Cortex of kidney (tissue), 1 donor: Measurements from ENCODE around the gene ADARB2.
"Not testable (repeated sequence)": the region's sequence is repeated elsewhere in the genome, so short reads cannot be mapped to it uniquely, and the experiment has no call there.

ENCODE experiments used
- DNase-seq: peaks from one replicate; lab custom pipeline; 2025; lab: John Stamatoyannopoulos, UW

ADARB2 gene

DNA sequence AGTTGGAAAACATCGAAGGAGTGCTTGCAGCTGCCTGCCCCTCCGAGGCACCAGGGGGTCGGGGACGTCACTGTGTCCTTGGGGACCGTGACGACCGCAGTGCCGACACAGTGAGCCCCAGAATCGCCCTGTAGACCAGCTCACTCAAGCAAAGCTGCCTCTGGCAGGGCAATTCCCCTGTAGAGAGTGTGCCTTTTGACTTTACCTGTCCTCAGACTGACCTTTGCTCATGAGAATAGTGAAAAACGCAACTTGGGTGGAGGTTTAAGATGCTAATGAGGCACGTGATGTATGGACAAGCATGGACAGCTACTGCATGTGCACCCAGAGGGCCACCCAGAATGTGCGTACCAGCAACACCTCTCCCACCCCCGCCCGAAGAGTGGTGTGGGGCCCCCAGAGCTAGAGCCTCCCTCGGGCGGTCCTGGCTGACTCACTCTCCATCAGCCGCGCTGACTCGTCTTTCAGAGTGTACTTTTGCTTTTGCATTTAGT is 271.9 kb downstream of the ADARB2 start:
- no peak for DNase-seq

DNA sequence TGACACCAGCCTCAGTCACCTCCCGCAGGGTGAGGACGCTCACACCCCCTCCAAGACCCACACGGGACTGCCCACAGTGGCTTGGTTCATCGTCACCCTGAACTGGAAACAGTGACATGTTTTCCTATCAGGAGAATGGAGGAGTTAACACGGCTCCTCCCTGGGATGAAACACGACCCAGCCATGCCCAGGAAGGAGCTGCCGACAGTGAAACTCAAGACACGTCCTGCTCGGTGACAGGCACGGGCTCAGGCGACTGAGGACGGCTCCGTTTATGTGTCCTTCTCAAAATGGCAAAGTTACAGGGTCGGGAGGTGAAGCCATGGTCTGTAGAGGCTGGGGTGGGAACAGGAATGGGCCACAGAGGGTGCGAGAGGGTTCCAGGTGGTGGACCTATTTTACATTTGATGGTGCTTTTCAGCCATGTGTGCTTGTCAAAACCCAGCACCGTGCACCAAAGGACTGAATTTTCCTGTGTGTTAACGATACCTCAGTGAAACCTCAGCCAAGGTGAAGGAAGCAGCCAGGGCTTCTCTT is 272.4 kb downstream of the ADARB2 start:
- DNase-seq: no peak

DNA sequence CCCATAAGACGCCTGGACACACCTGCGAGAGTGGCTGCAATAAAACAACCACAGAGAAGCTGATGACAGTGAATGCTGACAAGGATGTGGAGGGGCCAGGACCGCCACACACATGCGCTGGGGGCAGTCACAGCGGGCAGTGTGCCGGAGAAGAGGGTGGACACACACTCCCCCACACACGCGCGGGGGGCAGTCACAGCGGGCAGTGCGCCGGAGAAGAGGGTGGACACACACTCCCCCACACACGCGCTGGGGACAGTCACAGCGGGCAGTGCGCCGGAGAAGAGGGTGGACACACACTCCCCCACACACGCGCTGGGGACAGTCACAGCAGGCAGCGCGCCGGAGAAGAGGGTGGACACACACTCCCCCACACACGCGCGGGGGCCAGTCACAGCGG is 273.4 kb downstream of the ADARB2 start:
- not testable (repeated sequence) for DNase-seq

DNA sequence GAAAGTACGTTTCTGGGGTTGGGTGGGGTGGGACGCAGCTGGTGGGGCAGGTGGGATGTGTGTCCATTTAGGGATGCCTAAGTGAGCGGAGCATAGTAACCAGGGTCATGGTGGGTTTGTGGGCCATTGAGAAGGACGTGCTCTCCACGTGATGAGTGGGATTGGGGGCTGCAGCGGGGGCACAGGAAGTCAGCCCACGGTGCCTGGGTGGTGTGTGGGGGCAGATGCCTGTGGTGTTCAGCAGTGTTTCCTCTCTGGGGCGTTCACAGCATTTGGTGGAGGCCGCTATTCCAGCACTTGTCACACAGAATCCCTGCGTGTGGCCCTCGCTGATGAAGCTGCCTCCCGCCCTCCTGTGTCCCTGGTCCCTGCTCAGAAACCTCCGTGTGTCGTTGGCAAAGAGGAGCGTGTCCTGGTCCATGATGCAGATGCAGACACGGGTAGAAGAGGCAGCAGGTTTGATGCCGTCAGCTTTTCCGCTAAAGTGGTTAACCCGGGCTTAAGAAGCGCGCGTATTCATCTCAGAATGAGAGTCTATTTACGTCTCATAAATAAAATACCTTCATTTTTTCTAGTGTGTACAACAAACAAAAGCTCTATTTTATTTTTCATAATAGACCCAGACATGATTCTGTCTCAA is 274.2 kb downstream of the ADARB2 start:
- no peak for DNase-seq

DNA sequence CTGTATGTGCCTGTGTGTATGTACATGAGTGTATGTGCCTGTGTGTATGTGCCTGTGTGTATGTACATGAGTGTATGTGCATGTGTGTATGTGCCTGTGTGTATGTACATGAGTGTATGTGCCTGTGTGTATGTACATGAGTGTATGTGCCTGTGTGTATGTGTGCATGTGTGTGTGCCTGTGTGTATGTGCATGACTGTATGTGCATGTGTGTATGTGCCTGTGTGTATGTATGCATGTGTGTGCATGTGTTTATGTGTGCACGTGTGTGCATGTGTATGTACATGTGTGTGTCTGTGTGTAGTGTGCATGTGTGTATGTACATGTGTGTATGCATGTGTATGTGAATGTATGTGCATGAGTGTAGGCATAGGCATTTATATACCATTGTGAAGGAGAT is 274.8 kb downstream of the ADARB2 start:
- no peak for DNase-seq

DNA sequence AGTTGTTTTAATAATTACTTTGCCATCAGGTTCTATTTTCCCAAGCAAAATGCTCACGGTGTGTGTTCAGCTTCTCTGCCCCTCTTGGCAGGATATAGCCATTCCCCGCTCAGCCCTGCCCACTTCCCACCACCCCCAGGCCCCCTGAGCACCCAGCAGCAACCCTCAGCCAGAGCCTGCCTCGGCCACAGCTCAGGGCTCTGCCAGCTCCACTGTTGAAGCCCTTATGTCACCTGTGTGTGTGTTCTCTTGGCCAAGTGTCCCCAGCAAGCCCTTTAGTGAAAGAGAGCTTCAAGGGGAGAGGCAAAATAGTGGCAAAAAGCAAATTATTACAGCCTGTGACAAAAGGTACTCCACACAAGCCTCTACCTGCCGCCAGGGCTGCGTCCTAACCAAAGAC is 275.3 kb downstream of the ADARB2 start:
- no peak for DNase-seq

DNA sequence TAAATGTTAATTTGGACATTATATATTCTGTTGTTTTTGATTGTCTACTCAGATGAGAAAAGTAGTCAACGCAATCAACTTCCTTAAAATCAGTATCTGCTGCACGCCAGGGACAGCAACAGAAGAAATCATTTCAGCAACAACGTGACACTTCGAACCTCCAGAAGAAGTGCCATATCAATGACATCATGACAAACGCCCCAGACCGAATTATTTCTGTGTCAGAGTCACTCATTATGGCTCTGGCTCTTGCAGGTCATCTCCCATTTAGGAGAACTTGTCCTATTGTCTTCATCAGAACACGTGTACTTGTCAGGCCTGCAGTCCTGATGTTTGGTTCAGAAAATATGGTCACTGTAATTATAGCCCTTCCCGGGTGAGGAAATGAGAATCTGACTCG is 276.3 kb downstream of the ADARB2 start:
- DNase-seq: no peak

DNA sequence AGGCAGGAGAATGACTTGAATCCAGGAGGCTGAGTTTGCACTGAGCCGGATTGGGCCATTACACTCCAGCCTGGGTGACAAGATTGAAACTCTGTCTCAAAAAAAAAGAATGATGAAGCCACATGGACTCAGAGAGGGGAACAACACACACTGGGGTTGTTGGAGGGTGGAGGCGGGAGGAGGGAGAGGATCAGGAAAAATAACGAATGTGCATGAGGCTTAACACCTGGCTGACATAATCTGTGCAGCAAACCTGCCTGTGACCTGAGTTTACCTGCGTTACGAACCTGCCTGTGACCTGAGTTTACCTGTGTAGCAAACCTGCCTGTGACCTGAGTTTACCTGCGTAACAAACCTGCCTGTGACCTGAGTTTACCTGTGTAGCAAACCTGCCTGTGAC is 277.7 kb downstream of the ADARB2 start:
- DNase-seq: not testable (repeated sequence)

DNA sequence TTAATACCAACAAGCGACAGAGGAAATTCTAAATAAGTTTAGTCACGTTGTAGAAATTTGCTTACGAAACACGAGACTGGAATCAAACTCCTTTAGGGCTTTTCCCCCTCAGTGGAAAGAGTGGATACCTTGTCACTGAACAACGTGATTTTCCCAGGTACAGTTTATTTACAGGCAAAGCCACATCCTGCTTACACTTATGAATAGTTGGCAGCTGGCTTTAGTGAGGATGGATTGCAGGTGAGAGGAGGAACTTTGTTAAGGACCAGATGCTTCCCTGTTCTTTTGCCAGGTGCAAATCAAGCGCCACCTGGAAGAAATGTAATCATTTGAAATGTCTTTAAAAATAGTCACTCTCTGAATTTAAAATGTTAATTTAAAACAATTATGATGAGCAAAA is 282.4 kb downstream of the ADARB2 start:
- no peak for DNase-seq

DNA sequence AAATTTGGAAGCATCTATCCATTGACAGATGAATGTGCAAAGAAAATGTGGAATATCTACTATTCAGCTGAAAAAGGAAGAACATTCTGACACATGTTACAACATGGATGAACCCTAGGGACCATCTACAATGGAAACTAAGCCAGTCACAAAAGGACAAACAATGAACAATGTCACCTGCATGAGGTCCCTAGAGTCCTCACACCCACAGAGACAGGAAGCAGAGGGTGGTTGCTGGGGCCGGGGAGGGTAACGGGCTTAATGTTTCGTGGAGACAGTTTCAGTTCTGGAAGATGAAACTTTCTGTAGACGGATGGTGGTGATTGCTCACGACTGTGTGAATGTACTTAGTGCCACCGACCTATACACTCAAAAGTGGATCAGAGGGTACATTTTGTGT is 282.9 kb downstream of the ADARB2 start:
- DNase-seq: no peak

DNA sequence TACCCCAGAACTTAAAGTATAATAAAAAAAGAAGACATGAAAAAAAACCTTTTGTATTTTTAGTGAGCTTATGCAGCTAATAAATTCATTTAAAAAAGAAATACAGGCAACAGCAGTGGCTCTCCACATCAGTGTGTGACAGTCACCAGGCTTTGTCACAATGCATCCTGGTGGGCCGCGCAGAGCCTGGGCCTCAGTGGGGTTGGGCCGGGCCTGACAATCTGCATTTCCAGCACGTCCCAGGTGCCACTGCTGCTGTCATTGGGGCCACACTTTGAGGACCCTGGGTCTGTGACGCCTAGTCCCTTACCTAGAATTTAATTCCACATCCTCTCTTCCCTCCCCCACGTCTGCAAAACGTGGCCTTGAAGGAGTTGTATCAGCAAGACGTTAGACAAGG is 284.5 kb downstream of the ADARB2 start:
- no peak for DNase-seq

DNA sequence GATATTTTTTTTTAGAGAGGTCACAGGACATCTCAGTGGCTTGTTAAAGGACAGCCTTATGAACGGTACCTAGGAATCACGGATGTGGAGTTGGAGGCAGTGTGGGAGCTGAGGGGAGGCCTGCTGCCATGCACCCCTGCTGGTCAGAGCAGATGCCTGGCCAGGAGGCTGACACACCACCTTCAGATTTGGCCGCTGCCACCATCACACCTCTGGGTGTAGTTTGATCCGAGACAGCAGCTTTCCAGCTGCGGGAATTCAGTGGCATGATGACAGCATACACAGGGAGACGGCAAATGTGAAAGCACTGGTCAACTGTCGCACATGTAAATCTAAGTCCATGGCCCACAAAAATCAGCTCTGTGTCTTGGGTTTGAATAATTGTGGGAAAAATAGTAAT is 285.4 kb downstream of the ADARB2 start:
- no peak for DNase-seq

DNA sequence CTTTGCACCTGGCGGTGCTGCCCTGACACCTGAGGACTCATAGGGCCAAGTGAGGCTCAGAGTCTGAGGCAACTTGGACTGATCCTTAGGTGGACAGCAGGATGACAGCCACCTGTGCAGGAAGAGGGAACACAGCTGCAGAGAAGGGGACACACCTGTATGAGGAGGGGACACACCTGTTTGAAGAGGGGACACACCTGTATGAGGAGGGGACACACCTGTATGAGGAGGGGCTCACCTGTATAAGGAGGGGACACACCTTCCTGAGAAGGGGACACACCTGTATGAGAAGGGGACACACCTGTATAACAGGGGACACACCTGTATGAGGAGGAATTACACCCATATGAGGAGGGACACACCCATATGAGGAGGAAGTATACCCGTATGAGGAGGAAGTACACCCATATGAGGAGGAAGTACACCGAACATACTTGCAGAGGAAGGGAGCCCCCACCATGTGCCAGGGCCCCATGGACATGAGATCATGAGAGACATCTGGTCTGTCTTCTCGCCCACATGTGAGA is 285.9 kb downstream of the ADARB2 start:
- DNase-seq: no peak

DNA sequence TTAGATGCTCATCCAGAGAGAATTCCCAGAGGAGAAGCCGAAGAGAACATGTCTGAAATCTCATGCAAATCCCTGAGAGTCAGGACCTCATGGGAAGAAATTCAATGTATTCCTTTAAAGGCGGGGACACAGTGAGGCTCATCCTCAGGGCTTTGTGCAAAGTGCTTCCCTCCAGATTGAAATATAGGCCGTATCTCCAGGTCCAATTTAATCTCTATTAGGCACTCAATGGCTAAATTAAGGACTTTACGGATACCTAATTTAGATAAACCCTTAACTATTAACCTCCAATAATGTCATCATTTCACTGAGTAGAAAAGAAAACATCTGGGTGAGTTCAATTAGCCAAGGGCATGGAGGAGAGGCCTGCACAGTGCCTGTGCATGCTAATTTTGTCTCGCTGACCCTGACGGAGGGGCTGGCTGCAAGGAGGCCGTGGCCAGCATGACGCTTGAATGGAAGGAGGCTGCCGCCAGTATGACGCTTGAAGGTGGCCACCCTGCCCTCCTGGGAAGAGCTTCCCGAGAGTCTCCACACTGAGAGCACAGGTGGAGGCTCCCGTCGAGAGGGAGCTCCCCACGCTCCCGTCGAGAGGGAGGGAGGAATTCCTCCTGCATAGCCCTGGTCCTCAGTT is 287.6 kb downstream of the ADARB2 start:
- no peak for DNase-seq

DNA sequence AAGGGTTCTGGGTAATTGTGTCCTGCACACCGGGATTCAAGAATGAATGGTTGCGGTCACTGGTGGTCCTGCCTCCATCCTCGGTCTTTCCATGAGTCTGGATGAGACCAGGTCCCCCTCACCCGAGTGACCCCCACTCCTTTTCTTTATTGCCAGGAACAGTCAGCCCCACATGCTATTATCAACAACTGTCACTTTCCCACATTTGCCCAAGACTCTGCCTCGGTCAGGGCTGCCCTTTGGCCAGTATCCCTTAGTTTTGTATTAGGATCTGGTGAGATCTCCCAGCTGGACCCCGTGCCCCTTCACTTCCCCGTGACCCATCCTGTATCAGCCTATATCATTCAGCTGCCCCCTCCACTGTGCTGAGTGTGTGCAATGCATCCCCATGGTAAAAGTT is 288.3 kb downstream of the ADARB2 start:
- no peak for DNase-seq

DNA sequence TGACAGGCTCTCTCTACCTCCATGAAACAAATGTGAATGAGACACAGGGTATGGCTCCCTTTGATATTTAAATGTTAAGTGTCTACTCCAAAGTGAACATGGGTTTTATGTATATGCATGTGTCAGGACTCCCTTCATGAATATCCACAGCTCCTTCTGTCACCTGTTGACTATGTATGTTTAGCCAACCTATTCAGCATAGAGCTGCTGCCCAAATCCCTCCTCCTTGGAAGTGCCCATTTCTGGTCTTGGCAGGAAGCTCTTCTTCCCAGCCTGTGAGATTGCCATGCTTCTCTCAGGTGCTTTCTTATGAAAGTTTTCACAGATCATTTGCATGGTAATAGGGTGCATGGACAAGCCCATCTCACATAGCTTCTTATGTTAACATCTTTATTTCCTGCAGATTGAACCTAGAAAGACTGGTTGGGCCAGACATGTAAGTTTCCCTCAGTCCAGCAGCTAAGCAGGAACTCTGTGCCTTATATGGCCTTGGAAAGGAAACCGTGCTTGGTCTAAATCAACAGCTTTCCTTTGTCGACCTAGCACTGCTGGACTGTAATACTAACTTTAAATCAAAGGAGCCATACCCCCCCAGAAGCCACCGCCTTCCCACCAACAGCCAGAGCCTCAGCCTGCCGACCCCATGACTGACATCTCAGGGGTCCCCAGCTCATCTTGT is 288.9 kb downstream of the ADARB2 start:
- DNase-seq: no peak

DNA sequence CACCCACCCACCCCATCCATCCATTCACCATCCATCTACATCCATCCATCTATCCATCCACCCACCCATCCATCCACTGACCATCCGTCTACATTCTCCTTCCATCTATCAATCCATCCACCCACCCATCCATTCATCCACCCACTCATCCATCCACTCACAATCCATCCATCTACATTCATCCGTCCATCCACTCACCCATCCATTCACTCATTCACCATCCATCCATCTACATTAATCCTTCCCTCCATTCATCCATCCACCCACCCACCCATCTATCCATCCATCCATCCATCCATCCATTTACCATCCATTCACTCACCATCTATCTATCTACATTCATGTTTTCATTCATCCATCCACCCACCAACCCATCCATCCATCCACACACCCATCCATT is 292.5 kb downstream of the ADARB2 start:
- no peak for DNase-seq

DNA sequence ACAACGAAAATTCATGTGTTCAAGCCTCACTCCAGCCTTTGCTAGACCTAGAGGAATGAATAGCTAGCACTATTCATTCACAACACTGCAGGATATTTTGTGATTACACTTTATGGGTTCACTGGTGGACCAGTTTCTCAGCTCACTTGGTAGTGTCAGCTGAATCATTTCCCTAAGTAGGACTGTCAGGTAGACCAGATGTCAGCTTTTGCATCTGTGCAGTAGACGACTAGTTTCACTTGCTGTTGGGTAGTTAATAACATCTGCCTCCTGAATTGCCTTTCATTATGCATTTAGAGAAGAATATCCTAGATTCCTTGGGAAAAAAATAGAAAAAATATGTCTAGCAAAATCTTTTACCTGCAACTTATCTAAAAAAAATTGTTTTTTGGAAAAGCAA is 296.4 kb downstream of the ADARB2 start:
- DNase-seq: no peak

DNA sequence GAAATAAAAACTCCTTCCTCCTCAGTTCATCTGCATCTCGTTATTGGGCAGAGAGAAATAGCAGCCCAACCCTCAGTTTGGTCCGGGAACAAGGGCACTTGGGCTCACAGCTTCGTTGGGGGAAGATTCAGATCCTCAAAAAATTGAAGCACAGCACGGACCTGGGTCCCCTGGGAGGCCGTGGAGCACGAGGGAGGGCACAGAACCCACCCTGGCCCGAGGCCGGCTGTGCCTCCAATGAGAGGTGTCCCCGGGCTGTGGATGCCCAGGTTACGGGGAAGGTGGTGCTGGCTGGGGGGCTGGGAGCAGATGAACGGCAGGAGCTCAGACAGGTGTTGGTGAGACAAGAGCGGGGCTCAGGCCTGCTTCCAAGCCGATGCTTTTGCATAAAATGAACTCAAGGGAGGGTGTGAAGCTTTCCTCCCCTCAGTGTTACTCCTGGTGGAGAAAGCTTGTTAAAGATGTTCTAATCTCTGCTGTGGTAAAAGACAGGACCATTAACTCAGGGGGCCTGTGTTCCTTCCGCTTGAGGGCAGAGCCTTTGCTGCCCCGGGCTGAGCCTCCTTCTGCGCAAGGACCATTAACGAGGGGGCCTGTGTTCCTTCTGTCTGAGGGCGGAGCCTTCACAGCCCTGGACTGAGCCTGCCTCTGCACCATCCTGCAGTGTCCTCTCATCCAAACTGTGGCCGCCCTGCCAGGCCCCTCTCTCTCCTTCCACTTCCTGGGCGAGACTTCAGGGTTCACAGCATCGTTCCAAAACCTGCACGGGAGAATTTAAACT is 302.2 kb downstream of the ADARB2 start:
- no peak for DNase-seq

DNA sequence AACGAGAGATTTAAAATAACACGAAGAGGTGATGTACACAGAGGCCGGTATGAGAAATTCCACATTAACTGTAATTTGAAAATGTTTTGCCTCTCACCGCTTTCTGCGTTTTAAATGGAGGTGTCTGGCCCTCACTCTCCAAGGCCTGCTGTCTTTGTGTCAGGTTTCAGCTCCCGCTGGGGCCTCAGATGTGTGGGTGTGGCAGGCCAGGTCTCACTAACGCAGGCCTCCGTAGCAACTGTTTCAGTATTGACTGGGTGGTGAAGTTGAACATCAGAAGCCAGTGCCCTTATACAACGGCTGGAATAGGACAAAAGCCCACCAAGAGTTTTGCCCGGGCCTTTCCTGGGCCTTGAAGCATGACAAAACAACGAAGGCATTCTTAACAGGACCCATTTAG is 303.1 kb downstream of the ADARB2 start:
- DNase-seq: no peak

DNA sequence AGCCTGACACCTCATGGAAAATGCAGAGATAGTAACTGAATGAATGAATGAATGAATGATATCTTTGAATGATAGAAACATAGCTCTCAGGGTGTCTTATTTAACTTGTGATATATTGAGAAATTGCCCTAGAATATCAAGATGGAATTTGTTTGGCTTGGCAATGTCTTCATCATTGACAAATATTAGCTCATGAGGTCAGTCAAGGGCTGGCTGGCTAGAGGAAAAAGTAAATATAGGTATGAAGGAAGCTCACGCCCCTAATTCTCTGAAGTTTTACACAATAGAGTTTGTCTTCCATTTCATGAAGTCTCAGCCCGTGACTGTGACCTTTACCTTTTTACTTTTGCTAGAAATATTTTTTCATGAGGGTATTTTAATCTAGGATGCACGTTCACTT is 305.2 kb downstream of the ADARB2 start:
- DNase-seq: no peak

DNA sequence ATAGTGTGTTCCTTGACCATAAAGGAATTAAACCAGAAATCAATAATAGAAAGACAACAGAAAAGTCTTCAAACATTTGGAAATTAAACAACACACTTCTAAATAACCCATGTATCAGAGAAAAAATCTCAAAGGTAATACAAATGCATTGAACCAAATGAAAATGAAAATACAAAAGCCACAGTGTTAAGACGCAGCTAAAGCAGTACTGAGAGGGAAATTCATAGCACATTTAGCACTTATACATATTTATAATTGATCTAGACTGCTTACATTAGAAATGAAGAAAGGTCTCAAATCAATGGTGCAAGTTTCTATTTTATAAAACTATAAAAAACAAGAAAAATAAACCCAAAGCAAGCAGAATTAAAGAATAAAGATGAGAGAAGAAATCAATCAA is 306.1 kb downstream of the ADARB2 start:
- no peak for DNase-seq
